SKM-1 treated with dmso at 0.1 percent for 144 hours (cell line): ENCODE measurements around the gene RAB31.
A peak's percentile ranks its signal among the peaks of the same experiment; 100 is the strongest.
"Not testable (repeated sequence)": the region's sequence is repeated elsewhere in the genome, so short reads cannot be mapped to it uniquely, and the experiment has no call there.

Experiments
- DNase-seq: peaks from one replicate; lab custom pipeline; 2025; ENCODE audit not compliant: unreplicated experiment; lab: John Stamatoyannopoulos, UW

Gene RAB31

DNA sequence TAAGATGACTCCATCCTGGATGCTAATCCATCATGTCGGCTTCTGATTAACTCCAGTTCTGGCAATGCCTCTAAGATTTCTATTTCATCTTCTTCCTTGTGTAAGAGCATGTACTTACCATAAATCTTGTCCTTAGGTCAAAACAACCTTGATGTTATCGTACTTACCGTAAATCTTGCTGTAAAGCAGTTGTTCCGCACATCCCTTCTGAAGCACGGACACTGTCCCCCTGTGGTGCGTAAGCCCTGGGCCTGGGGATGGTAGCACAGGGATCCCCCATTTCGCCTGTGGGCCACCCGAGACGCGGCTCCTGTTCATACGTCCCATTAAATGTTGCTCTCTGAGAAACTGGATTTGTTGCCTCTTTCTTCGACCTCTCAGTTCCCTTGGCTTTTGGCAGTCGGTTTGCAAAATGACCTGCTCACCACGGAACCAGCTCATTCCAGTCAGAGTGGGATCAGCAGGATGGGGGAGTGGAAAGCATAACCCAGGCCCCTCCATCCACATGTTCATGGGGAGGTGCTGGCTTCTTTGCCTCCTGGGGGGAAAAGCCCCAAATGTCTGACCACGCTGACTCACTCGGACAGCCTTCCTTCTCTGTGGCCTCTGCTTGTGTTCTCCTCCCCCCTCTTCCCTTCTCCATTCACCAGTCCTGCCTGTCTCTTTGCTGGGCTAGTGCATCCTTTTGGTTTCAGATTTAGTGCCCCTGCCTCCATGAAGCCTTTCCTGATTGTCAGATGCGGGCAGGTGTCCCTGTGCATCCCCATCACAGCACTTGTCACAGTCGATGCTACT is 49.9 kb downstream of the RAB31 start:
- no peak for DNase-seq

DNA sequence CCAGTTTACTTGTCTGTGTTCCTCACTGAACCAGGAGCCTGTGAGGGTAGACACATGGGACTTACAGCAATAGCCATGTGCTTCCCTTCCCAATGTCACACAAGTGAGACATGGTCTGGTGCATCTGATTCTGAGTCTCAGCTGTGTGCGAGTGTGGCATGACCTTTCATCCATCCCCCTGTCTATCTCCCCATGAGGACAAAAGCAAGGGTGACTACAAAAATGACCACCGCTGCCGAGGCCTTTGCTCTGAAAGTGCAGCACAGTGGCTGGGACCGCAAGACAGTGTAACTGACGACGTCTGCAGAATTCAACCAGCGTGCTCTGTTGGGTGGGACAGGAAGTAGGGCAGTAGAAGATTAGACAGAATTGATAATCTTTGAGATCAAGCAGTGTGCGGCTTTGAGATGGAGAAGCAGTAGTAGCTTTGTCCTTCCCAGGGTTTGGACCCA is 50.5 kb downstream of the RAB31 start:
- no peak for DNase-seq

DNA sequence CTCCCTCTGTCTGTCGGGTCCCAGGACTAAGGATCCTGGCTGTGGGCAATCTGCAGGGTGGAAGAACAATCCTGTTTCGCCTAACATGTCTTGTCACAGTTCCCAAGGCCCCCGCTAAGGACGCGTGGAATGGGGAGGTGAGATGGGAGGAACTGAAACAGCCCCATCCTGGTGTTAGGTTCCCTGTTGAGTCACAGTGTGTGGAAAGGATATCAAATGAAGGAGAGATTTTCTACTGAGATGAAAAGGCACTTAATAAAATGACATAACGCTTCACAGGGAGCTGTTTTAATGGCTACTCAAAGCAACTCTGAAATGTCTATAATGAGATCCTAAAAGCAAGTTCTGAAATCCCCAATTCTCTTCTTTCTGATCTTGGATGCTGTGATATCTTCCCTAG is 52.5 kb downstream of the RAB31 start:
- no peak for DNase-seq

DNA sequence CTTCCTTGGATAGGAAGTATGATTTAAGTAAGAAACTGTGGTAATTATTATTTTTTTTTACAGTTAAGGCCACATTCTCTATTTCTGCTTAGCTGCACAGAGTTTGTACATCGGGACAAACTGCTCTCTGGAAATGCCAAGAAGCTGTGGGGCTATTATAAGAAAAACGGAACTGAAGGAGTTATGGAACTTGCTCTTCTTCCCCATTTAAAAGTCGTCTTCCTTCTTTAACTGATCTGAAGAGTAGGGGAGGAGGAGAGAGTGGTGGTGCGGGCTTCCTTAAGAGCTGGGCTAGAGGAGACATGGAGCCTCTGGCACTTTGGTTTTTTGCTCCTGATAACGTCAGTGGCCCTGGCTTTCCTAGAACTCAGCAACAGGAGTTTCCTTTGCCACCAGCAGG is 54.4 kb downstream of the RAB31 start:
- peak; percentile 97 for DNase-seq

DNA sequence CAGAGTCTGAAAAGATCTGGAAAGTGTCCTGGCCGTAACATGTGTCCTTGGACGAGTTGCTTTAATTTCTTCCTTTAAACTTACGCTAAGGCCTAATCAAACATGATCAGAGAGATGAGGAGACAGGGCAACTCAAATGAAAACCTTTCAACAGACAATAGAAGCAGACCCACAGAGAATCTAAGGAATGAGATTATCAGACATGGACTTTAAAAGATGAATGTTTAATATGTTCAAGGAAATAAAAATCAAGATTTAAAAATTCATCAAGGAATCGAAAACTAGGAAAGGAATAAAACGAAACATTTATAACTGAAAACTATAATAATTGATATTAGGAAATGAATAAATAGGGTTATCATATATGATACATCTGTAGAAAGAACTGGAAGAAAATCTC is 55.1 kb downstream of the RAB31 start:
- DNase-seq, result no peak

DNA sequence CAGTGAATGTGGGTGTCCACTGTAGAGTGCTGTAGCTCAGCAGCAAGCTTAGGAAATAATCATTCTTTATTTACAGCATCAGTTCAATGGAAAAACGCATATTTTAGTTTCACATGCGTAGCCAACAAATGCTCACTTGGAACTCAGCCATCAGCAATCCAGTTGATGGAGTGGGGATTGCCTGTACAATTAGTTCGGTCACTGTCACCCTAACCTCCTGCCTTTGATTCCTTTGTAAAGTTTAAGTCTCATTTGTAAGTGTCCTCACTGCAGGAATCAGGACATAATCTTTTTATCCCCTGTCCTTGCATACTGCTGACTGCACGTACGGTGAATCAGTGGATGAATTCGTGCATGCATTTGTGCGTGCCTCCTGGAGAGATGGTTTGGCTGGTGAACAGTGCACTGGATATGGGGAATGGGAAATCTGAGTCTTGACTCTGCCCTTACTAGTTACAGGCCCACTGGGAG is 55.9 kb downstream of the RAB31 start:
- no peak for DNase-seq

DNA sequence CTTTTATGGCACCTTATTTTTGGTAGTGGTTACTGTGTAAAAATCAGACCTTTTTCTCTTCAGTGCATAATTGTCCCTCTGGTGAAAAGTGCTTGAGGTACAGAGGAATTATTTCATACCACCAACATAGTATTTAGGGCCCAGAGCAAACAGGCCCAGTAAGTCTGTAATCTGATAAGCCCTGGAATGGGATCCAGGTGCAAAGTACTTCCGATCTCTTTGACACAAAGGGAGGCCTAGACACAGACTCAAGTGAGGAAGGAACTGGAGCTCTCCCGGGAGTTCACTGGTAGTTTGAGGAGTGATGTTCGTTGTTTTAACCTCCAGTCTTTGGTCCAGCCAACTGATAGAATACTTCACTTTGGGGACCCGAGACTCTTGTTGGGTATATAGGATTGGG is 57.4 kb downstream of the RAB31 start:
- DNase-seq, result no peak

DNA sequence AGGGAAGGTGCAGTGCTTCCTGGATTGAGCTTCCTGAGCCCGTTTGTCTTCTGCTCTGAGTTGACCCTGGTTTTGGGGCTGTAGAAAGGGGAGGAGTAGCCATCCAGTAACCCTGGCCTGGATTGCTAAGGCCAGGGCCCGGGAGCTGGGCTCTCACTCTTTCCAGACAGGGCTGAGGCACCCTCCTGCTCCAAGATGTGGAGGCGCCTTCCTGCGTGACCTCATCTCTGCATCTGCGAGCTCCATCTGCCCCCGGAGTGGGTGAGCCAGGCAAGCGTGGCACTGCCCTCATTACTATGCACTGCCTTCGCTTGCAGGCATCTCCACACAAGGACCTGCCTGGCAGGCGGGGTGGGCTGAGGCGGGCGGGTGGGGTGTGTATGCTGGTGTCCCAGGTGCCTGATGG is 58.0 kb downstream of the RAB31 start:
- no peak for DNase-seq

DNA sequence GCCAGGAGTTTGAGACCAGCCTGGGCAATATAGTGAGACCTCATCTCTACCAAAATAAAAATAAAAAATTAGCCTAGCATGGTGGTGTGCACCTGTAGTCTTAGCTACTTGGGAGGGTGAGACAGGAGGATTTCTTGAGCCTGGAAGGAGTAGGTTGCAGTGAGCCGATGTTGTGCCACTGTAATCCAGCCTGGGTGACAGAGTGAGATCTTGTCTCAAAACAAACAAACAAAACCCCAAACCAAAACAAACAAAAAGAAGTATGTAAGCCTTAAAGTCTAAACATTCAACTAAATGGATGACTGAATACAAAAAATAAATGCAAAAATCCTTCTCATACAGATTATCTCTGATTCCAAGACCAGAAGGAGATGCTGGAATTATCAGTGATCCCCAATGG is 58.6 kb downstream of the RAB31 start:
- no peak for DNase-seq

DNA sequence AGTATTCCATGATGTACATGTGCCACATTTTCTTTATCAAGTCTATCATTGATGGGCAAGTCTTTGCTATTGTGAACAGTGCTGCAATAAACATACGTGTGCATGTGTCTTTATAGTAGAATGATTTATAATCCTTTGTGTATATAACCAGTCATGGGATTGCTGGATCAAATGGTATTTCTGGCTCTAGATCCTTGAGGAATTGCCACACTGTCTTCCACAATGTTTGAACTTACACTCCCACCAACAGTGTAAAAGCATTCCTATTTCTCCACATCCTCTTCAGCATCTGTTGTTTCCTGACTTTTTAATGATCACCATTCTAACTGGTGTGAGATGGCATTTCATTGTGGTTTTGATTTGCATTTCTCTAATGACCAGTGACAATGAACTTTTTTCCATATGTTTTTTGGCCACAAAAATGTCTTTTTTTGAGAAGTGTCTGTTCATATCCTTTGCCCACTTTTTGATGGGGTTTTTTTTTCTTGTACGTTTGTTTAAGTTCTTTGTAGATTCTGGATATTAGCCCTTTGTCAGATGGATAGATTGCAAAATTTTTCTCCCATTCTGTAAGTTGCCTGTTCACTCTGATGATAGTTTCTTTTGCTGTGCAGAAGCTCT is 60.1 kb downstream of the RAB31 start:
- not testable (repeated sequence) for DNase-seq

DNA sequence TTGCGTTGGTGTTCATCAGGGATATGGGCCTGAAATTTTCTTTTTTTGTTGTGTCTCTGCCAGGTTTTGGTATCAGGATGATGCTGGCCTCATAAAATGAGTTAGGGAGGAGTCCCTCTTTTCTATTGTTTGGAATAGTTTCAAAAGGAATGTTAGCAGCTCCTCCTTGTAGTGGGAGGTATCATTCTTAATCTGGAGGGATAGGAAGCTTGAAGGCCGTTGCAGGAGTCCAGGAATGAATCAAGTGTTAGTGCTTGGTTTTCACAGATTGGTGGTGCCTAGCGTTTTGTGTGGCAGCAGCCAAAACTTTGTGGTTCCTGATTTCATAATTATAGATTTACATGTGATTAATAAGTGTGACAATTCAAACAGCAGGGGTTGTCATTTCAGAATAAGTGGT is 62.0 kb downstream of the RAB31 start:
- DNase-seq, result not testable (repeated sequence)

DNA sequence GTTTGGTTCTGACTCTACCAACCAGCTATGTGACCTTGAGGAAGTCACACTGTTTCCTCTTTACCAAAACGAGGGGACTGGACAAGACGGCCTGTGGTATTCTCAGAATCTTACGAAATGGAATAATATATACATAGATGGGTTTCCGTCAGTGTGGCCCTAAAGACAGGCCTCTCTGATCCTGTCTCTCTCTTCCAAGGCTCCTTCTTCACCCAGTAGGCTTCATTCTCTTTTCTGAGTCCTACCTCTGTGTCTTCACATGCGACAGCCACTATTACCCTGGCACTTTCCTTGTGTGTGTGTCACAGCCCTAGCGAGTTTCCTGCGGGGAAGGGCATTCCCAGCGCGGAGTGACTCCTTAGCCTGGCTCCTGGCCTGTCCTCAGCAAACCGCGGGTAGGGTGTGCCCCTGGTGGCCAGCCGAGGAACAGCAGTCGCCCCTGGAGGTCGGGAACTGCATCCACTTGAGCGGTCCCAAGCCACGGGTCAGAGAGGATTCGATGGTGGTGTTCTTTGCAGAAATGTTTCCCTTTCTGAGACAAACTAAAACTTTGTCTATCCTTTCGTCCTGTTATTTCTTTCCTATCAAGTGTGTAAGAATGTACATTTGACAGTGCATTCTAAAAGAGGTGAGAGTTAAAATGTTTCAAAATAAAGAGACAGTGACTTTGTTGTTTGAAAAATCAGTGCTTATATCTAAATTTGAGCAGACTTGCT is 63.3 kb downstream of the RAB31 start:
- peak; percentile 89 for DNase-seq

DNA sequence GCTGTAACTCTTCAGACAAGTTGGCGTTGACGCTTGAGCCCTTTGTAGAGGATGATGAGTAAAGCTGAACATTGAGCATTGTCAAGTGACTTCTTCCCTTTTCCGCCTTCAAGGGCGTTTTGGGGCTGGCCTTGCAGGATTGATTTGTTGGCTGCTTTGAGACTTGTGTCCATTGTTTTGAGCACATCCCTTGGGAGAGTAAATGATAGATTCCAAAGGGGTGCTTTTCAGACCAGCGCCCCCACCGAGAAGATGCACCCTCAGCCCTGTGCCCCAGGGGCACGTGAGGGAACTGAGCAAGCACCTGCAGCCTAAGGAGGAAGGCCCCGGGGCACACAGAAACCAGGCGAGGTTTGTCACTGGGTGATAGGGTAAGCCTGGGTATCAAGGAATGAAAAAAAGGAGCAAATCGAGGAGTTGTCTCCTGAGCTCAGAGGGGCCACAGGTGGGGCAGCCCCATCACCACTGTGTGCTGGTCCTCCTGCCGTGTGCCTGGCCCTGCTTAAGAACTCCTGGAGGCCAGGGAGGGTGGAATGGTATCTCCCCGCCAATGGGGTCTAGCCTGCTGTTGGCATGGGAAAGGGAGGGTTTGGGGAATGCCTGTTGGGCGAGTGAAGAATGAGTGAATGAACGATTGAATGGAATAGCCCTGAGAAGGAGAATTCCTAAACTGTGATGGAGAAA is 64.0 kb downstream of the RAB31 start:
- no peak for DNase-seq

DNA sequence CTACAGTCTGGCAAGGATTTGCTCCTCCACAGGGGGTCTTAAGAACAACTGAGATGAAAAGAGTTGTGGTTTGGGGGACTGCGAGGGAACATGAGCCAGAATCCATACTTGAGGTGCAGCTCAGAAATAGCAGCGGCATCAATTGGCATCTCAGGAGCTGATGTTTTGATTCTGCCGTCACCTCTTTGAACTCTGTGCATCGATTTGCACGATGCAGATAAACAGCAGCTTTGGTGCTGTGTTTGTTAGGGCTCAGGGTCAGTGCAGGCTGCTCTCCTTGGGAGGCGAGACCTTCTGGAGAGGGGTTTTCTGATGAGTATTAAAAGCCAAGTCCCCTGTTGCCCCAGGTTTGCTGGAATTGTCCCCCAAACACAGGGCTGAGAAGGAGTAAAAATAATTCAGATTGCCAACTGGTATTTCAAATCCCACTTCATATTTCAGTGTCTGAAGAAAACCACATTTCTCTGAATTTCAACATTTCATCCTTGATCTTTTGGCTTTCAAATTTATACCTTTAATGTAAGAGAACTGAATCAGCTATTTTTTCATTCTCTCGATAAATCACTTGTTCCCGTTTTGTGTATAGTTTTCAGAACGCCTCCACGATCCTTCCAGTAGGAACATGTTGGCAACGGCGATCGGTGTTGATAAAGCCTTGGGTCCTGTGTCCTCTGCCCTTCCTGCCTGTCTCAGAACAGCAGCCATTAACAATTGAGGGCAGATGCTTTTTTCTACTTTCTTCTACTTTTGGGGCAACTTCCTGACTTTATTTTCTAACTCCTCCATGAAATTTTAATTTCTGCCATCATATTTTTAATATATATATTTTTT is 65.0 kb downstream of the RAB31 start:
- DNase-seq, result no peak

DNA sequence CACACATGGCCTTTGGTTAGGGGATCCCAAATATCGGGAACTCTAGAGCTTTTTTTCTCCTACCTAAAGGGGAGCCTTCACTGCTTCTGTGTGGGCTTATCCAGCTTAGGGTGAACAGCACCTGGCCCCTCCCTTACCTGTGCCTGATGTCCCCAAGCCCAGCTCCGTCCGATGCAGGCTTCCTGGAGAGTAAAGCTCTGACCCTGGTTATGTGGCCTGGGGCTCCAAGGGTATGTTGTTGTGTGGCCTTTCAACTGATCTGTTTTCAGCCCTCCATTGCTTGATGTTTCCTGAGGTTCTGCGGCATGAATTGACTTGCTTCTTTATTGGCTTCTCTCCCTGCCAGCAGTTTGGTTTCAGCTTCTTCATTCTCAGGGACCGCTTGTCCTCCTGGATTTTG is 66.0 kb downstream of the RAB31 start:
- no peak for DNase-seq

DNA sequence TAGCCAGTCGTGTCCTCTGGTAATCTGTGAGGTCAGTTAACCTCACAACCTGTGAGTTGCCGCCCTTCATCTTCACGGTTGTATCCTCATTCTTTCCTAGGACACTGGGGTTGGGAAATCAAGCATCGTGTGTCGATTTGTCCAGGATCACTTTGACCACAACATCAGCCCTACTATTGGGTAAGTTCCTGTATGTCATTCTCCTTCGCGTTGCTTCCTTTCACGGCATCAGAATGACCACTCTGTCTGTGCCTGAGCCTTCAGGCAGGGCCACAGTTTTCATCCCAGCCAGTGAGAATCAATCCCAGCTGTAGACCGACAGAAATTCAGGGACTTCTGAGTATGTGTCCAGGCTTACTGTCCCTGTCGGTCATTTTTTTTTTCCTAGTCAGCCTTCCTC is 67.1 kb downstream of the RAB31 start:
- DNase-seq, result peak; percentile 88

DNA sequence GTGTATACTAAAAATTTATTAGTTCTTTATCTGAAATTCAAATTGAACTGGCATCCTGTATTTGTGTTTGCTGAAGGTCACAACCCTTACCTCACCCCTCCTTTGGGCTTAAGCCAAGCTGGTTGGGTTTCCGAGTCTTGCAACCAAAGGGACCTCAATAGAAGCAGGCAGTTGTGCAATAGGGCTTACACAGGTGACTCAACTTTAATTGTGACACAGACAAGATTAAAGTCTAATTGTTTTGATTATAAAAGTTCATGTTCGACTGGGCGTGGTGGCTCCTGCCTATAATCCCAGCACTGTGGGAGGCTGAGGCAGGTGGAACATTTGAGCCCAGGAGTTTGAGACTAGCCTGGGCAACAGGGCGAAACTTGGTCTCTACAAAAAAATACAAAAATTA is 71.5 kb downstream of the RAB31 start:
- peak; percentile 73 for DNase-seq

DNA sequence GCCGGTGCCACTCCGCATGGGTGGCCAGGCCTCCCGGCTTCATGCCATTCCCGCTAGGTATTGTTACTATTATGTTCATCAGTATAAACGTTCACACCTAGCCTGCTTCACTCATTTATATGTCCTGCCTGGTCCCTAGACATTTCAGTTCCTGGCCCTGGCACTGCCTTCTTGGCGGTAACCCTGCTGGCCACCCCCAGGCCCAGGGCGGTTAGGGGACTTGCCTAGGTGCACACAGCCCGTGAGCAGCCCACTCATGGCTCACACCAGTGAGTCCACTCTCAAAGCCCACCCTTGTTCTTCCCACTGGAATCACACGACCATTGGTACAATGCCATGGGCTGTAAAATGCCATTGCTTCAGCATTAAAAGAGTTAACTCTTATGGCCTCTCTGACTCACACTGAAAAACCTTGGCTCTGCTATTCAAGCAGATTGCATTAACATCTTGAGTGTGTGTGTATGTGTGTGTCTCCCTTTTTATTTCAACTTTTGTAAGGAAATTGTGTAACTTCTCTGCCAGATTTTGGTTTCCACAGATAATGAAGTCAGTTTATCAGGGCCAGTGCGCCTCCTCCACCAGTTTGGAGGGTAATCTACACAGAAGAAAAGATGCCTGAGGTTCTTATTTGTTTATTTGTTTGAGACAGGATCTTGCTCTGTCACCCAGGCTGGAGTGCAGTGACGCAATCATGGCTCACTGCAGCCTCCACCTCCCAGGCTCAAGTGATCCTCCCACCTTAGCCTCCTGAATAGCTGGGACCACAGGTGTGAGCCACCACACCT is 74.2 kb downstream of the RAB31 start:
- peak; percentile 91 for DNase-seq

DNA sequence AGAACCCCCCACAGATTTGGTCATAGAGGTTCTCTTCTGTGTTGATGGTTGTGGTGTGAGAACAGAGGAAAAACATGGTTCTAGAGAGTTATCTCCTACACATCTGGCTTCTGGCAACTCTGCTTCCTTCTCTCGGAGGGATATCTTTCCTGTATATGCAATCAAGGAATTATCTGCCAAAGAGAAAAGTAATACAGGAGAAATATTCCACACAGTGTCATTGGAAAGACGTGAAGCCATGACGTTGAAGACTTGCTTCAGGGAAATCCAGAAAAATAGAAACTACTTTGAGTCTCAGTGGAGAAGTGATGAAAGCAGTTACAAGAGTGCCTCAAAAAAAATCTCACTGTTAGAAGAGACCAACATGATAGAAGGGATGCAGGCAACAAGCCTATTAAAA is 78.5 kb downstream of the RAB31 start:
- no peak for DNase-seq

DNA sequence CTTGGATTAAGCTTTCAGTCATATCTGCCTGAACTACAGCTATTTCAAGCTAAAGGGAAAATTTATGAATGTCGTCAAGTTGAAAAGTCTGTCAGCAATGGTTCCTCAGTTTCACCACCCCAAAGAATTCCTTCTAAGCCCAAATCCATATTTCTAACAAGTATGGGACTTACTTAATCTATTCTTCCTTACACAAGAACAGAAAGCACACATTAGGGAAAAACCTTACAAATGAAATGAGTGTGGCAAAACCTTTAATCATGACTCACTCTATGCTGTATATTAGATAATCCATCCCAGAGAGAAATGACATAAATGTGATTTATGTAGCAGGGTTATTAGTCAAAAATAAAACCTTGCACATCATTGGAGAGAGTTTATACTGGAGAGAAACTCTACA is 78.9 kb downstream of the RAB31 start:
- no peak for DNase-seq
